Measurements from ENCODE around the gene SUPT4H1. TPM values are rescaled to one million over a fixed set of nuclear protein-coding genes. Genes with fewer than 3 reads are reported as not detected.
A peak's percentile ranks its signal among the peaks of the same experiment; 100 is the strongest.

Gene SUPT4H1
- total and polyA plus RNA-seq, 7 donors, result 50.5 to 114 (median 65.3) TPM

- TF ChIP-seq POLR2A (IDR thresholded peaks at IDR 0.05) (no peak), EP300 (IDR thresholded peaks at IDR 0.05) (no peak), POLR2AphosphoS5 (IDR thresholded peaks at IDR 0.05) (no peak)
- TF ChIP-seq, protein P1, sequence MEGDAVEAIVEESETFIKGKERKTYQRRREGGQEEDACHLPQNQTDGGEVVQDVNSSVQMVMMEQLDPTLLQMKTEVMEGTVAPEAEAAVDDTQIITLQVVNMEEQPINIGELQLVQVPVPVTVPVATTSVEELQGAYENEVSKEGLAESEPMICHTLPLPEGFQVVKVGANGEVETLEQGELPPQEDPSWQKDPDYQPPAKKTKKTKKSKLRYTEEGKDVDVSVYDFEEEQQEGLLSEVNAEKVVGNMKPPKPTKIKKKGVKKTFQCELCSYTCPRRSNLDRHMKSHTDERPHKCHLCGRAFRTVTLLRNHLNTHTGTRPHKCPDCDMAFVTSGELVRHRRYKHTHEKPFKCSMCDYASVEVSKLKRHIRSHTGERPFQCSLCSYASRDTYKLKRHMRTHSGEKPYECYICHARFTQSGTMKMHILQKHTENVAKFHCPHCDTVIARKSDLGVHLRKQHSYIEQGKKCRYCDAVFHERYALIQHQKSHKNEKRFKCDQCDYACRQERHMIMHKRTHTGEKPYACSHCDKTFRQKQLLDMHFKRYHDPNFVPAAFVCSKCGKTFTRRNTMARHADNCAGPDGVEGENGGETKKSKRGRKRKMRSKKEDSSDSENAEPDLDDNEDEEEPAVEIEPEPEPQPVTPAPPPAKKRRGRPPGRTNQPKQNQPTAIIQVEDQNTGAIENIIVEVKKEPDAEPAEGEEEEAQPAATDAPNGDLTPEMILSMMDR (IDR thresholded peaks at IDR 0.05), result no peak
- Histone ChIP-seq H3K4me3 (no peak overlapping the region), H3K9me3 (no peaks in the 10 kb centered on the region), H3K36me3 (peaks cover 0 to 3% (median 0%) of the 10 kb centered on the region in 4 donors), H3K4me1 (no peaks in the 10 kb centered on the region), H3K27me3 (no peaks in the 10 kb centered on the region), H3K27ac (no peak overlapping the region)
- WGBS, 2 donors, result 85 to 88% methylated on average over 16 of the region's 16 CpGs
- intact Hi-C loops (cut with DNase I), result no loop called here
- peak; percentile 56 for DNase-seq
These were observed 50.4 kb downstream of the SUPT4H1 start for GRCh38 chr17:58301504-58302150.

DNA sequence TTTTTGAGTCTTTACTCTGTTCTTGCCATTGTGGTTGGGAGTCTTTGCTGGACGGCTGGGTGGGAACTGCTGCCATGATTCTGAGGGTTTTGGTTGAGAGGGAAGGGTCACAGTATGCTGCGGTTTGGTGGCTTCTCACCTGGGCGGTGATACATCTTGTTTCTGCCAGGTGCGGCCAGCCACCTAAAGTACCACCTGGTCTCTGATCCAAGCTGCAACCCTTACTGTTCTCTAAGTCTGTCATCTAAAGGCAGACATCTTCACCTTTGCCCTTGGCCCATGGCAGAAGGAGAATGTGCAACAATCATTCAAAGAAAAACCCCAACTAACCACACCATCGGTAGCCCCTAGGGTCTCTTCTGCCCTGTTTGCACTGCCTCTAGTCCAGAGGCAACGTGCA lies 51.7 kb downstream of the SUPT4H1 start:
- WGBS, 2 donors, result 88 to 91% methylated on average over 6 of the region's 6 CpGs
- intact Hi-C loops (cut with DNase I), result no loop called here
- Histone ChIP-seq H3K9me3 (no peaks in the 10 kb centered on the region), H3K27me3 (no peaks in the 10 kb centered on the region), H3K36me3 (no peaks in the 10 kb centered on the region), H3K4me1 (no peaks in the 10 kb centered on the region), H3K27ac (no peak overlapping the region), H3K4me3 (no peak overlapping the region)
- DNase-seq, result peak; percentile 2
- TF ChIP-seq POLR2A (IDR thresholded peaks at IDR 0.05), result no peak
- TF ChIP-seq, protein P1 (IDR thresholded peaks at IDR 0.05), result no peak
- TF ChIP-seq POLR2AphosphoS5 (IDR thresholded peaks at IDR 0.05), result no peak
- TF ChIP-seq EP300 (IDR thresholded peaks at IDR 0.05), result no peak

Small RNA genes within 50 kb of the gene (small RNA-seq; reads per million reads assigned to genes)
- 0 reads per million in 3 donors for gene MIR4736

Other genes with a start within 250 kb of the SUPT4H1 start
- gene OR4D1, start 203.8 kb downstream of the SUPT4H1 start, total RNA-seq, result not detected
- under 1 TPM in 1 of 3 donors, not detected in 2; 0.07 TPM for gene OR4D1, start 203.8 kb downstream of the SUPT4H1 start, polyA plus RNA-seq
- not detected for gene OR4D2, start 185.2 kb downstream of the SUPT4H1 start, total RNA-seq
- gene OR4D2, start 185.2 kb downstream of the SUPT4H1 start, polyA plus RNA-seq, result not detected
- not detected for gene EPX, start 159.5 kb downstream of the SUPT4H1 start, total RNA-seq
- under 1 TPM in 1 of 3 donors, not detected in 2; 0.03 TPM for gene EPX, start 159.5 kb downstream of the SUPT4H1 start, polyA plus RNA-seq
- 10 to 100 TPM in 1 of 4 donors, 1 to 10 TPM in 3; 6.1 to 11.0 (median 8.4) TPM for gene MKS1, start 132.9 kb downstream of the SUPT4H1 start, total RNA-seq
- 1 to 10 TPM; 3.0 to 10.0 (median 6.6) TPM for gene MKS1, start 132.9 kb downstream of the SUPT4H1 start, polyA plus RNA-seq
- gene LPO, start 113.6 kb downstream of the SUPT4H1 start, total RNA-seq, result not detected
- not detected for gene LPO, start 113.6 kb downstream of the SUPT4H1 start, polyA plus RNA-seq
- gene MPO, start 71.3 kb downstream of the SUPT4H1 start, total RNA-seq, result under 1 TPM in 1 of 4 donors, not detected in 3; 0.36 TPM
- gene MPO, start 71.3 kb downstream of the SUPT4H1 start, polyA plus RNA-seq, result under 1 TPM in 1 of 3 donors, not detected in 2; 0.44 TPM
- gene TSPOAP1, start 23.4 kb downstream of the SUPT4H1 start, total RNA-seq, result 10 to 100 TPM; 12.5 to 28.4 (median 17.0) TPM
- 1 to 10 TPM in 2 of 3 donors, under 1 TPM in 1; 0.69 to 7.2 (median 3.6) TPM for gene TSPOAP1, start 23.4 kb downstream of the SUPT4H1 start, polyA plus RNA-seq
- gene RNF43, start 65.3 kb upstream of the SUPT4H1 start, total RNA-seq, result under 1 TPM in 3 of 4 donors, not detected in 1; 0.14 to 0.33 (median 0.28) TPM
- gene RNF43, start 65.3 kb upstream of the SUPT4H1 start, polyA plus RNA-seq, result 10 to 100 TPM in 1 of 3 donors, 1 to 10 TPM in 2; 6.5 to 19.3 (median 7.2) TPM
- gene HSF5, start 136.2 kb upstream of the SUPT4H1 start, total RNA-seq, result under 1 TPM in 1 of 4 donors, not detected in 3; under 0.01 TPM
- under 1 TPM in 1 of 3 donors, not detected in 2; 0.29 TPM for gene HSF5, start 136.2 kb upstream of the SUPT4H1 start, polyA plus RNA-seq
- 10 to 100 TPM; 18.6 to 28.5 (median 25.3) TPM for gene MTMR4, start 162.4 kb upstream of the SUPT4H1 start, total RNA-seq
- gene MTMR4, start 162.4 kb upstream of the SUPT4H1 start, polyA plus RNA-seq, result 10 to 100 TPM in 1 of 3 donors, 1 to 10 TPM in 2; 6.0 to 22.6 (median 9.2) TPM

All from sigmoid colon (tissue), 7 donors.